OCI-M1 (cell line): ENCODE data around the gene ELOF1.
"Not testable (repeated sequence)": the region's sequence is repeated elsewhere in the genome, so short reads cannot be mapped to it uniquely, and the experiment has no call there.

Source experiments
- DNase-seq: peaks from one replicate; lab custom pipeline; 2025; lab: John Stamatoyannopoulos, UW

The ELOF1 gene

GRCh38 chr19:11570039-11570462 is 11.0 kb upstream of the ELOF1 start:
- DNase-seq: peak; percentile 71

- DNase-seq: no peak
Observed at GRCh38 chr19:11566164-11566563, 7.1 kb upstream of the ELOF1 start.

GRCh38 chr19:11565649-11565980 is 6.6 kb upstream of the ELOF1 start:
- DNase-seq: not testable (repeated sequence)

GRCh38 chr19:11564082-11564807 is 5.2 kb upstream of the ELOF1 start:
- DNase-seq: not testable (repeated sequence)

GRCh38 chr19:11563532-11563931 is 4.5 kb upstream of the ELOF1 start:
- DNase-seq: peak; percentile 86

- peak; percentile 100 for DNase-seq
Observed at GRCh38 chr19:11560404-11561051, 1.5 kb upstream of the ELOF1 start.

GRCh38 chr19:11556634-11557420 is 2.2 kb downstream of the ELOF1 start:
- no peak for DNase-seq

GRCh38 chr19:11555246-11555645 is 3.8 kb downstream of the ELOF1 start:
- no peak for DNase-seq

- DNase-seq: no peak
Observed at GRCh38 chr19:11554160-11554559, 4.9 kb downstream of the ELOF1 start.

GRCh38 chr19:11552666-11553372 is 6.2 kb downstream of the ELOF1 start:
- DNase-seq: no peak

GRCh38 chr19:11551603-11552235 is 7.3 kb downstream of the ELOF1 start:
- peak; percentile 60 for DNase-seq

GRCh38 chr19:11550265-11550664 is 8.8 kb downstream of the ELOF1 start:
- DNase-seq: no peak

GRCh38 chr19:11549386-11549953 is 9.6 kb downstream of the ELOF1 start:
- no peak for DNase-seq

- no peak for DNase-seq
Observed at GRCh38 chr19:11547929-11548700, 10.9 kb downstream of the ELOF1 start.

GRCh38 chr19:11541238-11541637 is 17.8 kb downstream of the ELOF1 start:
- no peak for DNase-seq

- DNase-seq: no peak
Observed at GRCh38 chr19:11540645-11541044, 18.4 kb downstream of the ELOF1 start.

GRCh38 chr19:11539495-11540365 is 19.3 kb downstream of the ELOF1 start:
- DNase-seq: no peak

GRCh38 chr19:11538232-11539036 is 20.6 kb downstream of the ELOF1 start, which contains the start of gene CNN1:
Gene CNN1 (plus strand): TSS chr19:11538851. CDS start chr19:11538928, 77 bp downstream.
- peak; percentile 76 for DNase-seq
